Ectodermal cell (in vitro differentiated cells): ENCODE data around the gene MBD4.
"Not testable (repeated sequence)": the region's sequence is repeated elsewhere in the genome, so short reads cannot be mapped to it uniquely, and the experiment has no call there.

Experiments
- H3K27ac ChIP-seq: 2 replicates; pipeline ENCODE4 v1.7.0; 2013; ENCODE audit warnings: mild to moderate bottlenecking, low read depth, low read length; ENCODE audit not compliant: insufficient read depth, poor library complexity, severe bottlenecking
- H3K27me3 ChIP-seq: 2 replicates; pipeline ENCODE4 v1.7.0; 2013; ENCODE audit warnings: mild to moderate bottlenecking, low read length; ENCODE audit not compliant: insufficient read depth, control insufficient read depth, poor library complexity, severe bottlenecking
- H3K36me3 ChIP-seq: one replicate; pipeline ENCODE4 v1.7.0; 2013; ENCODE audit warnings: low read length; ENCODE audit not compliant: control insufficient read depth, insufficient read depth
- H3K4me1 ChIP-seq: one replicate; pipeline ENCODE4 v1.7.0; 2013; ENCODE audit warnings: low read length; ENCODE audit not compliant: control insufficient read depth, insufficient read depth
- H3K4me3 ChIP-seq: 2 replicates; pipeline ENCODE4 v1.7.0; 2013; ENCODE audit warnings: low read depth, low read length, control low read depth; ENCODE audit not compliant: insufficient read depth
- H3K9me3 ChIP-seq: 2 replicates; pipeline ENCODE4 v1.7.0; 2013; ENCODE audit warnings: mild to moderate bottlenecking, low read length, moderate library complexity; ENCODE audit not compliant: control insufficient read depth
- WGBS, 2 experiments: methylation state at CpG; one replicate each; pipeline ENCODE4 v1.1.7; 2013; ENCODE audit warnings: missing lambda C conversion rate in 2 of 2; 5-methylcytosine and 5-hydroxymethylcytosine counted together

The MBD4 gene

GRCh38 chr3:129481766-129482332, 42.1 kb upstream of the MBD4 start:
- peaks cover 20% of the 10 kb centered on the region for H3K36me3 ChIP-seq
- H3K9me3 ChIP-seq = no peaks in the 10 kb centered on the region
- H3K4me3 ChIP-seq = no peak overlapping the region
- 92% methylated on average over 12 of the region's 12 CpGs for WGBS, 2 experiments
- no peak overlapping the region for H3K27ac ChIP-seq
- H3K27me3 ChIP-seq = no peaks in the 10 kb centered on the region
- H3K4me1 ChIP-seq = peaks cover 28% of the 10 kb centered on the region

DNA sequence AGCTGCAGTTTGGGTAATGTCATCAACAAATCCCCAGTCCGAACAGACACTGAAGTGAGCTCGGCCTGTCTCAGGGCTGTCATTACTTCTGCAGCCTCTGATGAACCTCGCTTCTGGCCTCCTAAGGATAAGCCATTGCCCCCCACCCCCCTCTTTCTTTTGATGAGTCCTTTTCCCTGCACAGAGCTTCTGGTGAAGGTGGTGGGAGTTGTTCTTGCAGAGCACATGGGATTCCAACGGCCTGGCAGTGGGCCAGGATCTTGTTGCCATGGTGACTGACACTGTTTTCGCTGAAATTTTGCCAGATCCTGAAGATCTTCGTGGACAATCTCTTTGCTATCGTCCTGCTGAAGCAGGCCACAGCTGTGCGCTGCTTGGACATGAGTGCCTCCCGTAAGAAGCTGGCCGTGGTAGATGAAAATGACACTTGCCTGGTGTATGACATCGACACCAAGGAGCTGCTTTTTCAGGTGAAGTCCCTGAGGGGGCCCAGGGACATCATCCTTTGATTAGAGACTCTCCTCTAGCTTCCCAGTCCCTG, 41.5 kb upstream of the MBD4 start:
- 88 to 89% methylated on average over 4 to 5 of the region's 11 CpGs for WGBS, 2 experiments
- not testable (repeated sequence) for H3K9me3 ChIP-seq, H3K27ac ChIP-seq, H3K4me3 ChIP-seq, H3K27me3 ChIP-seq
- H3K4me1 ChIP-seq = peaks cover 23% of the 10 kb centered on the region
- peaks cover 25% of the 10 kb centered on the region for H3K36me3 ChIP-seq

DNA sequence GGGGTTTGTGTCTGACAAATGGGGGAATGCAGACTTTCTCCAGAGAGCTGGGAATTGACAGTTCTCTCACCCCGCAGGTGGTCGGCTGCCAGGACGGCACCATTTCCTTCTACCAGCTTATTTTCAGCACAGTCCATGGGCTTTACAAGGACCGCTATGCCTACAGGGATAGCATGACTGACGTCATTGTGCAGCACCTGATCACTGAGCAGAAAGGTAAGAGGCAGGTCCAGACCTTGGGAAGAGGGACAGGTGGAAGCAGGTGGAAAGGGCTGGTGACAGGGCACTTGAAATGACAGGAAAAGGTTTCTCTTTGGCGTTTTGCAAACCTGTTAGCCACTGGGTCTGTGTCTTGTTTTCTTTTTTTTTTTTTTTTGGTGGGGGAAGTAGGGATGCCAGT, 36.8 kb upstream of the MBD4 start:
- Histone ChIP-seq H3K27me3 (no peaks in the 10 kb centered on the region), H3K36me3 (peaks cover 28% of the 10 kb centered on the region), H3K4me3 (no peak overlapping the region), H3K9me3 (no peaks in the 10 kb centered on the region), H3K4me1 (no peaks in the 10 kb centered on the region), H3K27ac (no peak overlapping the region)
- 92 to 93% methylated on average over 6 of the region's 6 CpGs for WGBS, 2 experiments

DNA sequence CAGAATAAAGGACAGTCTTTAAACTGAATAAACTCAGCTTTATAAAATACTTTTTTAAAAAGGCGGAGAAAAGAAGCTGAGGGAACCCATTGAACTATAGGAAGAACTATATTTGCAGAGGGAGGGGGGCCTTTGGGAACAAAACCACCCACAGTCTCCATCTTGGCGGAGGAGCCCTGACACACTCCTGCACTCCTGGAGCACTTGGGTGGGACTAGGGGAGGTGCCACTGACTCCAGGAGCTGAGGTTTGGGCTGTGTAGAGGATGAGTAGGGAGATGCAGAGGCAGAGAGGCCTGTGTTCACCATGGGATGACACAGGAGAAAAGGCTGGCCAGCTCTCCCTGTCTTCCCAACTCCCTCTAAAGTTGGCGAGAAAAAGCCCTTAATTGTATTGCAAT, 36.1 kb upstream of the MBD4 start:
- H3K36me3 ChIP-seq = peaks cover 28% of the 10 kb centered on the region
- no peaks in the 10 kb centered on the region for H3K9me3 ChIP-seq
- no peaks in the 10 kb centered on the region for H3K27me3 ChIP-seq
- 95 to 97% methylated on average over 3 of the region's 3 CpGs for WGBS, 2 experiments
- H3K27ac ChIP-seq = no peak overlapping the region
- H3K4me3 ChIP-seq = no peak overlapping the region
- no peaks in the 10 kb centered on the region for H3K4me1 ChIP-seq

DNA sequence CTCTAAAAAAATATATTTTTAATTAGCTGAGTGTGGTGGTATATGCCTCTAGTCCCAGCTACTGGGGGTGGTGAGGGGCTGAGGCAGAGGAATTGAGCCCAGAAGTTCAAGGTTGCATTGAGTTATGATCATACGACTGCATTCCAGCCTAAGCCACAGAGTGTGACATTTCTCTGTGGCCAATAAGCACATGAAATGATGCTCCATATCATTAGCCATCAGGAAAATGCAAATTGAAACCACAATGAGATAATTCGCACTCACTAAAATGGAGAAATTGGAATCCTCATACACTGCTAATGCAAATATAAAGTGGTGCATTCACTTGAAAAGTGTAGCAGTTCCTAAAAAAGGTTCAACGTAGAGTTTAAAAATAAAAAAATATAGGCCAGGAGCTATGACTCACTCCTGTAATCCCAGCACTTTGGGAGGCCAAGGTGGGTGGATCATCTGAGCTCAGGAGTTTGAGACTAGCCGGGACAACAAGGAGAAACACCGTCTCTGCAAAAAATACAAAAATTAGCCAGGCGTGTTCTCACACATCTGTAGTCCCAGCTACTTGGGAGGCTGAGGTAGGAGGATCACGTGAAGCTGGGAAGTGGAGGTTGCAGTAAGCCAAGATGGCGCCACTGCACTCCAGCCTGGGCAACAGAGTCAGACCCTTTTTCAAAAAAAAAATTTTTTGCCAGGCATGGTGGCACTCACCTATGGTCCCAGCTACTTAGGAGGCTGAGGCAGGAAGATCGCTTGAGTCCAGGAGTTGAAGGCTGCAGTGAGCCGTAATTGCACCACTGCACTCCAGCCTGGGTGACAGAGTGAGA, 35.4 kb upstream of the MBD4 start:
- no peak overlapping the region for H3K27ac ChIP-seq
- no peak overlapping the region for H3K4me3 ChIP-seq
- peaks cover 28% of the 10 kb centered on the region for H3K36me3 ChIP-seq
- H3K27me3 ChIP-seq = no peaks in the 10 kb centered on the region
- no peaks in the 10 kb centered on the region for H3K9me3 ChIP-seq
- no peaks in the 10 kb centered on the region for H3K4me1 ChIP-seq
- 93 to 94% methylated on average over 10 of the region's 10 CpGs for WGBS, 2 experiments

GRCh38 chr3:129473769-129474152, 34.0 kb upstream of the MBD4 start:
- Histone ChIP-seq H3K4me1 (no peaks in the 10 kb centered on the region), H3K27me3 (no peaks in the 10 kb centered on the region), H3K36me3 (peaks cover 25% of the 10 kb centered on the region), H3K9me3 (no peaks in the 10 kb centered on the region), H3K4me3 (no peak overlapping the region), H3K27ac (no peak overlapping the region)
- 88 to 94% methylated on average over 4 of the region's 4 CpGs for WGBS, 2 experiments

DNA sequence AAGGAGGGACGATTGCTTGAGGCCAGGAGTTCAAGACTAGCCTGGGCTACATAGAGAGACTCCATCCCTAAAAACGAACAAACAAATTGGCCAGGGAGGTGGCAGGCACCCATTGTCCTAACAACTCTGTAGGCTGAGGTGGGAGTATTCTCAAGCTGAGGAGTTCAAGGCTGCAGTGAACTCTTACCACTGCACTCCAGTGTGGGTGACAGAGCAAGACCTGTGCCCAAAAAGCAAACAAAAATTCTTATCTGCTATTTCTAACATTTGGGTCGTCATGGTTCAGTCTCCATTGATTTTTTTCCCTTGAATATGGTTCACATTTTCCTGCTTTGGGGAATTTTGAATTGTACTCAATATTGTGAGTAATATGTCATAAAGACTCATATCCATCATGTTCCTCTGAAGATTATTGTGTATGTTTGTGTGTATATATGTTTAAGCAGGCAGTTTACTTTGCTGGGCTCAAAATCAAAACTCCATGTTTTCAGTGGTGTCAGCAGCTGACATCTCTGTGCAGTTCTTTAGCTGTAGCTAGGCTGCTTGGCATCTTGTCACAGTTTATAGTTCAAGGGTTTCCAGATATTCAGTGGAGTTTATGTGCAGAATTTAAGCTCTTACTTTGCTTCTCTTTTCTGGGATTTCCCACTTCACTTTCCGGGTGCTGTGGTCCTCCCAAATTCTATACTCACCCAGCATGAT, 33.5 kb upstream of the MBD4 start:
- Histone ChIP-seq H3K36me3 (peaks cover 19% of the 10 kb centered on the region), H3K4me1 (no peaks in the 10 kb centered on the region), H3K27me3 (no peaks in the 10 kb centered on the region), H3K27ac (no peak overlapping the region), H3K9me3 (no peaks in the 10 kb centered on the region), H3K4me3 (no peak overlapping the region)
- WGBS, 2 experiments = 89 to 94% methylated on average over 4 of the region's 4 CpGs

GRCh38 chr3:129470861-129471260, 31.1 kb upstream of the MBD4 start:
- no peak overlapping the region for H3K4me3 ChIP-seq
- H3K27me3 ChIP-seq = no peaks in the 10 kb centered on the region
- no peaks in the 10 kb centered on the region for H3K36me3 ChIP-seq
- H3K9me3 ChIP-seq = no peaks in the 10 kb centered on the region
- 96 to 99% methylated on average over 2 of the region's 2 CpGs for WGBS, 2 experiments
- no peak overlapping the region for H3K27ac ChIP-seq
- no peaks in the 10 kb centered on the region for H3K4me1 ChIP-seq

GRCh38 chr3:129469026-129469425, 29.3 kb upstream of the MBD4 start:
- 94 to 96% methylated on average over 2 of the region's 2 CpGs for WGBS, 2 experiments
- H3K27ac ChIP-seq = no peak overlapping the region
- no peaks in the 10 kb centered on the region for H3K9me3 ChIP-seq
- no peak overlapping the region for H3K4me3 ChIP-seq
- no peaks in the 10 kb centered on the region for H3K4me1 ChIP-seq
- no peaks in the 10 kb centered on the region for H3K27me3 ChIP-seq
- no peaks in the 10 kb centered on the region for H3K36me3 ChIP-seq

DNA sequence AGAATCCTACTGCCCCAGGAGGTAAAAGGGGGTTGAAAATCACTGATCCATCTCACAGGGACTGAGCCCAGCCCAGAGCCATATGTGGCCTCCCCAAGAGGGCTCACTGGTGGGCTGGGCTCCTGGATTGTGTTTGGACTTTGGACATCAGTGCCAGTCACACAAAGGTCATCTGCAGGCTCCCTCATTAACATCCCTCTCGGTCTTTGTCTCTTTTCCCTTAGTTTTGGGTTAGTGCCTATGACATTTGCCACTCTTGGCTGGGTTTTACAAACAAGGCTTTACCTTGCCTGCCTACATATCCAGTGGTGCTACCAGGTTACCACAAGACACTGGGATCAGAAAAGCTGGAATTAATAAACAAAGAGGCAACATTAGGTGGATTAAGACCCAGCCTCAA, 28.2 kb upstream of the MBD4 start:
- Histone ChIP-seq H3K4me3 (no peak overlapping the region), H3K36me3 (no peaks in the 10 kb centered on the region), H3K4me1 (no peaks in the 10 kb centered on the region), H3K27me3 (no peaks in the 10 kb centered on the region), H3K27ac (no peak overlapping the region), H3K9me3 (no peaks in the 10 kb centered on the region)
- 84 to 86% methylated on average over 1 of the region's 1 CpG for WGBS, 2 experiments
